ENCODE measurements around the gene PDZK1IP1.

The PDZK1IP1 gene

GRCh38 chr1:47229886-47230691 lies 40.3 kb upstream of the PDZK1IP1 start:
- peak overlapping the region in 4 of 5 donors; percentile 68 to 82 (median 76) for H3K9ac ChIP-seq (ENCODE audit: low read length in 5 of 5)
- peaks cover 51 to 79% (median 71%) of the 10 kb centered on the region in 5 donors for H3K27me3 ChIP-seq (ENCODE audit: control insufficient read depth in 5 of 5, insufficient read depth in 4 of 5, low read length in 5 of 5)
- H3K27ac ChIP-seq (ENCODE audit: low read depth, low read length) = peak overlapping the region; percentile 73
- no peaks in the 10 kb centered on the region for H3K36me3 ChIP-seq (ENCODE audit: control insufficient read depth in 5 of 5, insufficient read depth in 5 of 5, low read length in 5 of 5)
- H3K4me3 ChIP-seq (ENCODE audit: low read depth in 1 of 5, low read length in 5 of 5) = peak overlapping the region; percentile 19 to 93 (median 71)
- peaks cover 0 to 61% (median 29%) of the 10 kb centered on the region in 5 donors for H3K4me1 ChIP-seq (ENCODE audit: control insufficient read depth in 5 of 5, insufficient read depth in 5 of 5, low read length in 5 of 5)
- no peaks in the 10 kb centered on the region for H3K9me3 ChIP-seq (ENCODE audit: control insufficient read depth in 5 of 5, low read length in 5 of 5)

GRCh38 chr1:47229031-47229885 lies 39.4 kb upstream of the PDZK1IP1 start:
- H3K4me1 ChIP-seq (ENCODE audit: control insufficient read depth in 5 of 5, insufficient read depth in 5 of 5, low read length in 5 of 5) = peaks cover 0 to 63% (median 35%) of the 10 kb centered on the region in 5 donors
- H3K9me3 ChIP-seq (ENCODE audit: control insufficient read depth in 5 of 5, low read length in 5 of 5) = no peaks in the 10 kb centered on the region
- peaks cover 60 to 86% (median 80%) of the 10 kb centered on the region in 5 donors for H3K27me3 ChIP-seq (ENCODE audit: control insufficient read depth in 5 of 5, insufficient read depth in 4 of 5, low read length in 5 of 5)
- peak overlapping the region; percentile 35 to 93 (median 71) for H3K4me3 ChIP-seq (ENCODE audit: low read depth in 1 of 5, low read length in 5 of 5)
- H3K27ac ChIP-seq (ENCODE audit: low read depth, low read length) = peak overlapping the region; percentile 73
- peak overlapping the region in 3 of 5 donors; percentile 45 to 82 (median 62) for H3K9ac ChIP-seq (ENCODE audit: low read length in 5 of 5)
- H3K36me3 ChIP-seq (ENCODE audit: control insufficient read depth in 5 of 5, insufficient read depth in 5 of 5, low read length in 5 of 5) = no peaks in the 10 kb centered on the region

DNA sequence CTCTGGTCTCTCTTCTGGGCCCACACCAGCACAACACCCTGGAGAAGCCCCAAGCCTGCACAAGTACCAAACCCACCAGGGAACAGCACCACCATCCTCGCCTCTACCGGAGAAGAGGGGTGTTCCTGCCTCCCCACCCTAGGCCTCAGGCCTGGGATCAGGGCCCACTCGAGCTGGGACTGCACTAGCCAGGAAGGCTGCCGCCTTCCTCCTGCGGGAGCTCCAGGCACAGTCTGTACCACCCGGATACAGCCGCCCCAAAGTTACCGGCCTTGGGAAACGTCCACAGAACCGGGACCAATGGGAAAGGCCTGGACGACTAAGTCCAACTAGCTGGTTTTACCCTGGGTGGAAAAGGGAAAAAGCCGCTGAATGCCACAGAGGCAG lies 38.8 kb upstream of the PDZK1IP1 start:
- H3K9ac ChIP-seq (ENCODE audit: low read length in 5 of 5) = peak overlapping the region in 3 of 5 donors; percentile 32 to 82 (median 45)
- peak overlapping the region; percentile 41 for H3K27ac ChIP-seq (ENCODE audit: low read depth, low read length)
- H3K9me3 ChIP-seq (ENCODE audit: control insufficient read depth in 5 of 5, low read length in 5 of 5) = no peaks in the 10 kb centered on the region
- peaks cover 0 to 63% (median 35%) of the 10 kb centered on the region in 5 donors for H3K4me1 ChIP-seq (ENCODE audit: control insufficient read depth in 5 of 5, insufficient read depth in 5 of 5, low read length in 5 of 5)
- peaks cover 66 to 91% (median 82%) of the 10 kb centered on the region in 5 donors for H3K27me3 ChIP-seq (ENCODE audit: control insufficient read depth in 5 of 5, insufficient read depth in 4 of 5, low read length in 5 of 5)
- H3K36me3 ChIP-seq (ENCODE audit: control insufficient read depth in 5 of 5, insufficient read depth in 5 of 5, low read length in 5 of 5) = no peaks in the 10 kb centered on the region
- H3K4me3 ChIP-seq (ENCODE audit: low read depth in 1 of 5, low read length in 5 of 5) = peak overlapping the region in 4 of 5 donors; percentile 35 to 93 (median 72)

DNA sequence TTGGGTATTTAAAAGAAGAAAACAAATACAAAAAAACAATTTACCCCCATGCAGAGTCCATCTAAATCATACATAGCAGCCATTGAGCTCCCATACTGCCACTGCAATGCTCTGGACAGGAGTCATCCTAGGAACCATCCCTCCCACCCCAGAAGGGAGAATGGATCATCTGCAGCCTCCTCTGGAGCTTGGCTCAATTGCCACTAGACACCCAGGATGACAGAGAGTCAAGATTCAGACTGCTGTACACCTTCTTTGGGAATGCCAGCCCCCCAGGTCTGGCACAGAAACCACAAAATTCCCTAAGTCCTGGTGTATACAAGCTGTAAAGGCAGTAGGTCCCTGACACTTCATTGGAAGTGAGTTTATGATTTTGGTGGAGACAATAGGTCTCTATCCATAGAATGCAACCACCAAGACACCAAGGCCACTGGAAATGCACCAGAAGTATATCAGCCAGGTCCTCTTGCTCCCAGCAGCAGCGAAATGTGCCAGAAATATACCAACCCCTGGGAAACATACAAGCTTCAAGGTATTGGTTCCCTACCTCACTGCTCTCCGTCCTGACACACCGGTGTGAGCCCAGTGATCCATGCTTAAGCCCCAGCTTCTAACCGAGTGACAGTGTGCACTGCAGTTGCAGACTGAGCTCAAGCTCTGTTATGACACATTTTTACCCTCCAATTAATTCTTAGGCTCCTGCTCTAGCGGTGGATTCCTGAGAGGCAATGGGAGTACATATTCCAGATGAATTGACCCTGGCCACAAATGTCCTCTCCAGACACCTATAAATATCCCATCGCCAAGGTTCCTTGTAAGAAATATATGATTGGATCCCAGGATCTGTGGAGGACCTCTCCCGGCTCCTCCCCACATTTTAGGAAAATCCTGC lies 37.8 kb upstream of the PDZK1IP1 start:
- Histone ChIP-seq H3K9me3 (ENCODE audit: control insufficient read depth in 5 of 5, low read length in 5 of 5) (no peaks in the 10 kb centered on the region), H3K27me3 (ENCODE audit: control insufficient read depth in 5 of 5, insufficient read depth in 4 of 5, low read length in 5 of 5) (peaks cover 73 to 91% (median 83%) of the 10 kb centered on the region in 5 donors), H3K4me3 (ENCODE audit: low read depth in 1 of 5, low read length in 5 of 5) (peak overlapping the region in 1 of 5 donors; percentile 93), H3K27ac (ENCODE audit: low read depth, low read length) (peak overlapping the region; percentile 41), H3K4me1 (ENCODE audit: control insufficient read depth in 5 of 5, insufficient read depth in 5 of 5, low read length in 5 of 5) (peaks cover 0 to 62% (median 35%) of the 10 kb centered on the region in 5 donors), H3K36me3 (ENCODE audit: control insufficient read depth in 5 of 5, insufficient read depth in 5 of 5, low read length in 5 of 5) (no peaks in the 10 kb centered on the region), H3K9ac (ENCODE audit: low read length in 5 of 5) (no peak overlapping the region)

DNA sequence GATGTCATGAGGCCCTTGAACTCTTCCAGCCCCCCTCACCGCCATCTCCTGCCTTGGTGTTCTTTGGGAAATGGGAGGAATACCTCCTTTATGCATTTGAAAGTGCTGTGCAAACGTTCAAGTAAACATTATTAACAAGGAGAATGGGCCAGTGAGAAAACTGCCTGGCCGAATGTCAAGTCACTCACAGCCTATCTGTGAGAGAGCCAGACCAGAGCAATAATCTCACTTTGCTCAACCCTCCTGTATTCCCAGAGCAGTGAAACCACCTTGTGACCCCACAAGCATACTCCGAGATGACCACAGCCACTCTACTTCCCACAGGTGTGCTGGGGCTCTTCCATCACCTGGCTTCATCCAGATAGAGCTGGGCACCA lies 37.0 kb upstream of the PDZK1IP1 start:
- Histone ChIP-seq H3K9me3 (ENCODE audit: control insufficient read depth in 5 of 5, low read length in 5 of 5) (no peaks in the 10 kb centered on the region), H3K27ac (ENCODE audit: low read depth, low read length) (no peak overlapping the region), H3K9ac (ENCODE audit: low read length in 5 of 5) (no peak overlapping the region), H3K4me1 (ENCODE audit: control insufficient read depth in 5 of 5, insufficient read depth in 5 of 5, low read length in 5 of 5) (peaks cover 0 to 60% (median 29%) of the 10 kb centered on the region in 5 donors), H3K27me3 (ENCODE audit: control insufficient read depth in 5 of 5, insufficient read depth in 4 of 5, low read length in 5 of 5) (peaks cover 68 to 91% (median 83%) of the 10 kb centered on the region in 5 donors), H3K4me3 (ENCODE audit: low read depth in 1 of 5, low read length in 5 of 5) (peak overlapping the region in 2 of 5 donors; percentile 38 to 52), H3K36me3 (ENCODE audit: control insufficient read depth in 5 of 5, insufficient read depth in 5 of 5, low read length in 5 of 5) (peaks cover 0 to 6% (median 0%) of the 10 kb centered on the region in 5 donors)

DNA sequence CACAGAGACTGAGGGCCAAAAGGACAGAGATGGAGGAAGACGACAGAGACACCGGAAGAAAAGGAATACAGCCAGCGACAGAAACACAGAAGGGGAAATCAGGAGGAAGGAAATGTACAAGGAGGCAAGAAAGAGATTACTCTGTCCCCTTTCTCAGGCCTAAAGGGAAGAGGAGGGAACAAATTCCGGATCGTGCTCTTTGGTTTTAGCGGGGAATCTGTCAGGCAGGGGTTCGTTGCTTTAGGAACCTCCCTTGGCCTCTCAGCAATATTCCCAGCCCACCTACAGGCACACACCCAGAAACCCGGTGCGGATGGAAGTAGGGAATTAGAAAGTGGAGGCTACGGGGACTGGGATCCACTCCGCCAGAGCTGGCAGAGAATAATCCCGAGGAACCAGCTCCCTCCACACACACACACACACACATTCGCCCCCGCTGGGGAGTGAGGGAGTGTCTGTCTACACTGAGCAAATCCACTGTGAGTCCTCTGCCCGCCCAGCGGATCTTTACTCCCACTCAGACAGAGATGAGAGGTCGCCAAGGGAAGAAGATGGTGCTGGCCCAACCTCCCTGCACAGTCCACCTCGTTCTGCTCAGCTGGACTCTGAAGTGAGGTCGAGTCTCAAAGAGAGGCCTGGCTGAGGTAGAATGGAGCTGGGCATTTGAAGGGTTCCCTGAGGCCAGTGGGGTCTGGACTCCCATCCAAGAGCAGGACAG lies 36.4 kb upstream of the PDZK1IP1 start:
- Histone ChIP-seq H3K36me3 (ENCODE audit: control insufficient read depth in 5 of 5, insufficient read depth in 5 of 5, low read length in 5 of 5) (peaks cover 0 to 9% (median 0%) of the 10 kb centered on the region in 5 donors), H3K27ac (ENCODE audit: low read depth, low read length) (no peak overlapping the region), H3K9me3 (ENCODE audit: control insufficient read depth in 5 of 5, low read length in 5 of 5) (no peaks in the 10 kb centered on the region), H3K4me3 (ENCODE audit: low read depth in 1 of 5, low read length in 5 of 5) (peak overlapping the region in 4 of 5 donors; percentile 38 to 55 (median 50)), H3K9ac (ENCODE audit: low read length in 5 of 5) (peak overlapping the region in 2 of 5 donors; percentile 9 to 58), H3K4me1 (ENCODE audit: control insufficient read depth in 5 of 5, insufficient read depth in 5 of 5, low read length in 5 of 5) (peaks cover 0 to 56% (median 24%) of the 10 kb centered on the region in 5 donors), H3K27me3 (ENCODE audit: control insufficient read depth in 5 of 5, insufficient read depth in 4 of 5, low read length in 5 of 5) (peaks cover 67 to 86% (median 81%) of the 10 kb centered on the region in 5 donors)

DNA sequence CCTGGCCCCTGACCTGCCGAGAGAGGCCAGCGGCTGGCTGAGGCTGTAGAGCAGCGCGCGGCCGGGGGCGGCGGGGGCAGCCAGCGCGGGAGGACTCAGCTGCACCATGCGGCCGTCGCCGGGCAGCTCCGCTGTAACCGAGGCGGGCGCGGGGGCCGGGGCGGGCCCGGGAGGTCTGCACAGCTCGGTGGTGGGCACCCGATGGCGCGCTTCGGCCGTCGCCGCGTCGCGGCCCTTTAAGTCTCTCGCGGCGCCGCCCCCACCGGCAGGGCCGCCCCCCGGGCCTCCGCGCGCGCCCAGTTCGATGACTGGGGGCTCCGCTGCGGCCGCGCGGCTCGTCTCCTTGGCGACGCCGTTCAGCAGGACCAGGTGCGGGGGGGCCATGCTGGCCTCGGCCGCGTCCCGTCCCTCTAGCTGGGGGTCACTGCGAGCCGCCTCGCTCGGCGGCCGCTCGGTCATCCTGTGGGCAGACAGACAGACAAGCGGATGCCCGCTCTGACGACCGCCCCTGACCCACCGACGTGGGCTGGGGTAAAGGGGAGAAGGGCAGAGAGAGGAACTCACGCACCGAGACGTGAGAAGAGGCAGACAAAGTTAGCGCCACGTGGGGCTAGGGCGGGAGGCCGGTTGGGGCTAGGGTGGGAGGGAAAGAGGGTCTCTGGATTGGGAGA lies 35.7 kb upstream of the PDZK1IP1 start:
- Histone ChIP-seq H3K27ac (ENCODE audit: low read depth, low read length) (no peak overlapping the region), H3K4me3 (ENCODE audit: low read depth in 1 of 5, low read length in 5 of 5) (peak overlapping the region; percentile 30 to 55 (median 47)), H3K27me3 (ENCODE audit: control insufficient read depth in 5 of 5, insufficient read depth in 4 of 5, low read length in 5 of 5) (peaks cover 60 to 81% (median 76%) of the 10 kb centered on the region in 5 donors), H3K9me3 (ENCODE audit: control insufficient read depth in 5 of 5, low read length in 5 of 5) (no peaks in the 10 kb centered on the region), H3K9ac (ENCODE audit: low read length in 5 of 5) (no peak overlapping the region), H3K4me1 (ENCODE audit: control insufficient read depth in 5 of 5, insufficient read depth in 5 of 5, low read length in 5 of 5) (peaks cover 0 to 55% (median 20%) of the 10 kb centered on the region in 5 donors), H3K36me3 (ENCODE audit: control insufficient read depth in 5 of 5, insufficient read depth in 5 of 5, low read length in 5 of 5) (peaks cover 0 to 9% (median 0%) of the 10 kb centered on the region in 5 donors)

DNA sequence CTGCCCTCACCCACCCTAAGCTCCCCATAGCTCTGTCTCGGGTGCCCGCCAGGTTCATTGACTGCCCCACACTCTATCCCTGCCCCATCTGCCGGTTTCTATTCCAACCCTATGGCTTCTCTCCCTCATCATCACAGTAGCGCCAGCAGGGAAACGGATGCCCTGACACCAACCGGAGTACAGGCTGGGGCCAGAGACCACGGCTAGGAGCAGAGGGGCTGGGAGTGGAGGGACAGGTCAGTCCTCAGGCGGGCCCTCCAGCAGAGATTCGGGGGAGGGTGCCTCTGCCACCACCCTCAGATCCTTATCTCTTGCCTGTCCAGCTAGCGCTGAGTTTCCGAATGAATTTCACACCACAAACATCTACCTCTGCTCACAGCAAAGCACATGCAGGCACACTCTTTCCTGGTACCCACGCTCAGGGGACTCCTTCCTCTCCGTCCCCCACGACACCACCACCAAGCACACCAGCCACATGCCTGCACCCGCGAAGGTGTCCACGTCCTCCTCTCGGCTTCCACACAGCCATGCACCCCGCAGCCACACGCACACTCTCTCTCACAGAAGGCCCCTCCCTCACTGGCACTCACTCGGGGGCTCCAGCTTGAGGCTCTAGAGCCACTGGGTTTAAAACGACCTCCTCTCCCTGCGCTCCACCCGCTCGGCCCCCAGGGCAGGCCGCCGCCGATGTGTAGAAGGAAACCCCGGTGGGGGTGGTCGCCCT lies 35.0 kb upstream of the PDZK1IP1 start:
- Histone ChIP-seq H3K9me3 (ENCODE audit: control insufficient read depth in 5 of 5, low read length in 5 of 5) (no peaks in the 10 kb centered on the region), H3K4me3 (ENCODE audit: low read depth in 1 of 5, low read length in 5 of 5) (peak overlapping the region in 4 of 5 donors; percentile 22 to 55 (median 38)), H3K4me1 (ENCODE audit: control insufficient read depth in 5 of 5, insufficient read depth in 5 of 5, low read length in 5 of 5) (peaks cover 0 to 55% (median 20%) of the 10 kb centered on the region in 5 donors), H3K36me3 (ENCODE audit: control insufficient read depth in 5 of 5, insufficient read depth in 5 of 5, low read length in 5 of 5) (peaks cover 0 to 9% (median 0%) of the 10 kb centered on the region in 5 donors), H3K27me3 (ENCODE audit: control insufficient read depth in 5 of 5, insufficient read depth in 4 of 5, low read length in 5 of 5) (peaks cover 54 to 76% (median 69%) of the 10 kb centered on the region in 5 donors), H3K27ac (ENCODE audit: low read depth, low read length) (no peak overlapping the region), H3K9ac (ENCODE audit: low read length in 5 of 5) (no peak overlapping the region)

Measured in subcutaneous abdominal adipose tissue (tissue), 5 donors.